T-helper 2 cell treated with Interferon-gamma antibody and Interleukin-4, amounts not matched to agents 100 ng/mL and 5 ng/mL, for 36 hours (primary cell): Measurements from ENCODE around the gene MPZL1. TPM values are rescaled to one million over a fixed set of nuclear protein-coding genes. Genes with fewer than 3 reads are reported as not detected.

Experiments
- intact Hi-C: fragments of 100-400 bp; cut with micrococcal nuclease; formaldehyde crosslinking; loops from one replicate; pipeline ENCODE4 v1.15.1; 2023
- total RNA-seq: library from RNA; stranded (reverse); gene quantifications from 2 replicates; pipeline ENCODE4 v1.2.3, GENCODE V29; 2022

MPZL1 gene
- total RNA-seq, 1 donor from 2014 or later: 17.0 TPM

DNA sequence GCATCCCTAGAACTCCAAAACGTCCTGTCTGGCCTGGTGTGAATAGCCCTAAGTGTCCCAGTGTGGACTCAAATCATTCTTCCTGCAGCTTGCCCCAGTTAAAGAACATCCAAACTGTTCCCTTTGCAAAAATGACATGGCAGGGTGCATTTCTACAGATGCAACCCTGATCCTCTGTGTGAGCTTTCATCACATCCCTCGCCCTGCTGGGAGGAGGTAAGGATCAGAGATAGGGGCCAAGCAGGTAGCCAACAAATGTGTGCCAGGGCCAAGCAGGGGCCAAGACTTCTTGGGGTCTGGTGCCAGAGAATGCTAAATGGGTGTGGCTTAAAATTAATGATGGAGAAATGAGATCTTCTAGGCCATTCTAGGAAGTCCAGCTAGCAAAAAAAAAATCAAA is 27.1 kb upstream of the MPZL1 start:
- intact Hi-C loops: no loop called here

DNA sequence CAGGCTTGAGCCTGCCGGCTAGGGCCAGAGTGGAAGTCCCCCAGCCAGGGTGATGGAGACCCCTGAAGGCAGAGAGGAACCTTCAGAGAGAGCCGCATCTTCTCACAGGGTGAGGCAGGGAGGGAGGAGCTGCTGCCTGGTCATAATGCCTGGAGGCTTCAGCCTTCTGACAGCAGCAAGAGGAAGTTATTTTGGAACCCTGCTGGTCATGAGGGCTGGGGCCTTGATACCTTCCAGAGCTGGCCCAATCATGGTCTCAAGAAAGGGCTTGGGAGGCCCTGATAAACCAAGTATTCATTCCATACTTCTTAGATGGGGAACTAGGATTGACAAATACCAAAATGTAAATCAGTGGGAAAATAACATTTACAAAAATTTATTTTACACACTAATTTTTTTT is 26.6 kb upstream of the MPZL1 start:
- intact Hi-C loops: no loop called here

DNA sequence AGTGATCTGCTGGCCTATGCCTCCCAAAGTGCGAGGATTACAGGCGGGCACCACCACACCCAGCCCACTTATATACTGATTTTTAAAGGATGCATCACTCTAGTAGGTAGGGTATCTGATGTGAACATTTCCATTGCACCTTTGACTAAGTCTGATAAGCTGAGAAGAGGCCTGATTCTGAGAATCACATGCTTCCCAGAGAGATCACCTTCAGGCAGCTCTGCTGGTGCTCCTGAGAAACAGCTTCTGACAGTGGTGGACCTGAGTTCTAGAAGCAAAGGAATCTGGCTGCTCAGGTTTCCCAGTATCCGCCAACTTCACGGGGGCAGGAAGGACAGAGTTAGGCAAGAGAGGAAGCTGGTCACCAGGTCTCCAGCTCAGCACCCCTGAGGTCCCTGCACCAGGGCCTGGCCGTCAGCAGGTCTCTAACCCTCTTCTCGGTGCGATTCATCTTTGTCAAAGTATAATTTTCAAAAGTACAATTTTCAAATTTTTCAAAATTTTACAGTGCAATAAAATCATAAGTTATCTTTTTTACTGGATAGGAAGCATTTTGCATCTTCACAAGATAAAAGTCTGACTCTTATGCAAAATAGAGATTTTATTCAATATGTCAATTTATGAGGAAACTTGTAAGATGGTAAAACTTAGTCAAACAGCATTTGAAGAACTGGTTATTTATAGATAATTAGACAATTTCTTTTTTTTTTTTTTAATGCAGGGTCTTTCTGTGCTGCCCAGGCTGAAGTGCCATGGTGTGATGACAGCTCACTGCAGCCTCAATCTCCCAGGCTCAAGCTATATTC is 25.8 kb upstream of the MPZL1 start:
- intact Hi-C loops: no loop called here

DNA sequence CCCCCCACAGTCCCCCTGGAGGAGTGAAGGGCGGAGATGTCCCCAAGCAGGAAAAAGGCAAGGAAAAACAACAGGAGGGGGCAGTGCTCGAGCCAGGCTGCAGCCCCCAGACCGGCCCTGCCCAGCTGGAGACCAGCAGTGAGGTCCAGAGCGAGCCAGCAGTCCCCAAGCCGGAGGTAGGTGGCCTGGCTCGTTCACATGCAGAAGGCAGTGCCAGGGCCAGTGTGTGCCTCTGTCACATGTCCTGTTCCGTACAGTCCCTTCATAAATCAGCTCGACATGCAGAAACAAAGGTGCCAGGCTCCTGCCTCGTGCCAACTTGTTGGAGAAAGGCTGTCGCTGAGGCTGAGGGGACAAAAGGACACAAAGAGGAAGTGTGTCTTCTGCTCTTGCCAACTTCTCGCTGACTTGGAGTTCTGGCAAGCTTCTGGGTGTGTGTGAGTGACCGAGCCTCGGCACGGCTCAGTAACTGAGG is 24.1 kb upstream of the MPZL1 start:
- intact Hi-C loops: no loop called here

DNA sequence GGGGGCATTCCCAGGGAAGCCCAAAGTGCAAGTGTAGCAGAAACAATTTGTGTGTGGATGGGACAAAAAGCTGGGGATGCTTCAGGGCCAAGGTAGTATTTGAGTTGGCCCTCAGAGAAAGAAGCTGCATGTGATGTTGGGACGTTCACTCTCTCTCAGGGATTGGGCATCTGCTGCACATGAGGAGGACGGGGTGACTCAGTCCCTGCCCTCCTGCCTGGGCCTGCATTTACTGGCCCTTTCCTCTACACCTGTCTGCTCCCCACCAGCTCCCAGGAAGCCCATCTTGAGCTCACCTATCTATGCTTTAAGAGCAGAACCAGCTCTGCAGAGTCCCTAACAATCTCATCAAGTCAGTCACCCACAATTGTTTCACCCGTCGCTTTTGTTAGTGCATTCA is 23.5 kb upstream of the MPZL1 start:
- intact Hi-C loops: no loop called here

DNA sequence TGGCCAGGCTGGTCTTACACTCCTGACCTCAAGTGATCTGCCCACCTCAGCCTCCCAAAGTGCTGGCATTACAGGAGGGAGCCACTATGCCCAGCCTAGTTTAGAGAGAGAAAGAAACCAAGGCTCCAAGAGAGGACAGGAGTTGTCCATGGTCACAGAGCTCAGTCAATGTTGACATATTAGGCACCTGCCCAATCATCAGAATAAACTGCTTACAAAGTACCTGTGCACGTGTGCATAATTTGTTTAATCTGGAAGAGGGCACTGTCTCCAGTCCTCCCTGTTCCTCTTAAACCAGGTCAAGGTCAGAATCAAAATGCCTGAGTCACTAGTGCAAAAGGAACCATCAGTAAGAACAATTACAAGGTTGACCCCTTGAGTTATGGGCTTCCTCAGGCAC is 20.3 kb upstream of the MPZL1 start:
- intact Hi-C loops: no loop called here

DNA sequence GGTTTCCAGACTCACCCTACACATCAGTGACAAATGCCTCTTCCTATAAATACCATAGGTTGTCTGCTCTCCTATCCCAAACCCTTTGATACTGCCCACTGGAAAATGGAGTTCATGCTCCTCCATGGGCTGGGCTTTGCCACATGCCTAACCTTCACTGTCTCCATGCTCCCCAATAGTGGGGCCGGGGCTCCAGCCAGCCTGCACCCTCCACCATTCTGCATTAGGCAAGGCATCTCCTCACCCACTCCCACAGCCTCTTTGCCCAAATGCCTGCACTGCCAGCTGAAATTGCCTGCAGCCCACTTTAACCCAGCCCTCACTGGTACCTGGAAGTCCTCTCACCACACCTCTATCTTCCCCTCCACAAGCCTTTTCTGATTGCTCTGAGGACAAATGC is 18.2 kb upstream of the MPZL1 start:
- intact Hi-C loops: no loop called here

DNA sequence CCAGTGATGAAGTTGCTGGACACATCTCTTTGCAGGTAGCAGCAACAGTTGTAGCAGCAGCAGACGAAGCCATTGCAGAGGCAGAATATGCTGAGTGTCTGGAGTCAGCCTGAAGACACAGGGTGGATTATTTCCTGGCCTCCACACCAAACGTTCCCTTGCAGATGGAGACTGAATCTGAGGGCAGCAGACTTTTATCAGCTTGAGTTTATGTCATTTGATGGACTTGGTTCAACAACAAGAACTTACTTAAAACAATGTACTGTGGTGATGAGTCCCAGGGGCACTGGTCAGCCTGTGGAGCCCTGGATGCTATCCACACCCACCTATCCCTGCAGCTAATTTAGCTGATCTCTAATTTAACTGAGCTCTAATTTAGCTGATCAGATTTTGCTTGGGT is 17.1 kb upstream of the MPZL1 start:
- intact Hi-C loops: no loop called here

DNA sequence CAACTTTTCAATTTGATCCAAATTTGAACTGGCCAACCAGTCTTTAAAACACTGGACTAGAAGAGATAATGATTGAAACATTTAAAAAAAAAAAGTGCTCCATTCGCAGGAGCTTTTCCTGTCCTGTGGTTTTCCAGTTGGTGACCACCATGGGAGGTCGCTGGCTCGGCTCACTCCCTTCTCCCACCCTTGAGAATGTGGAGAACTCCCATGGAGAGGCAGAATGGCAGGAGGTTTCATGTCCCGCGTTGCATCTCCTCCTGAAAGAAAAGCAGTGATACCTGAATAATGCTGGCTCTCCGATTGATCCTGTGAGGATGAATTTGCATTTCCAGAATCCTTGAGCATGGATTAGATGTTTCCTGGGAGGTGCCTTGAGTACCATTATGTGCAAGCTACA is 16.5 kb upstream of the MPZL1 start:
- intact Hi-C loops: no loop called here

DNA sequence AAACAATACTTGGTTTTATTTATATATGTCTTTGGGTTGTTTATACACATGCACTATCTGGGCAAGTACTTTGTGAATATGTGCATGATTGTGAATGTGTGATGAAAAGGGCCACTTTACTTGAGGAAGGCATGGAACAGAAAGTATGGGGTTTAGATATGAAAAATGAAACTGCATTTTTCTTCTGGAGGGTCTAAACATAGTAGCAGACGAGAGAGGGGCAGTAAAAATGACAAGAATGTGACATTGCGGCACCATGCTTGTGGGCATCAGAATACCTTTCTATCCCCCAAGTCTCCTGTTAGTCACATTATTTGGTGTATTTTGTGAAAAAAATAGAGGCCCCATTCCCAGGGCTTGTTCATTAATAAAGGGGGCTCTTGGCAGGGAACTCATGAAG is 15.4 kb upstream of the MPZL1 start:
- intact Hi-C loops: no loop called here

DNA sequence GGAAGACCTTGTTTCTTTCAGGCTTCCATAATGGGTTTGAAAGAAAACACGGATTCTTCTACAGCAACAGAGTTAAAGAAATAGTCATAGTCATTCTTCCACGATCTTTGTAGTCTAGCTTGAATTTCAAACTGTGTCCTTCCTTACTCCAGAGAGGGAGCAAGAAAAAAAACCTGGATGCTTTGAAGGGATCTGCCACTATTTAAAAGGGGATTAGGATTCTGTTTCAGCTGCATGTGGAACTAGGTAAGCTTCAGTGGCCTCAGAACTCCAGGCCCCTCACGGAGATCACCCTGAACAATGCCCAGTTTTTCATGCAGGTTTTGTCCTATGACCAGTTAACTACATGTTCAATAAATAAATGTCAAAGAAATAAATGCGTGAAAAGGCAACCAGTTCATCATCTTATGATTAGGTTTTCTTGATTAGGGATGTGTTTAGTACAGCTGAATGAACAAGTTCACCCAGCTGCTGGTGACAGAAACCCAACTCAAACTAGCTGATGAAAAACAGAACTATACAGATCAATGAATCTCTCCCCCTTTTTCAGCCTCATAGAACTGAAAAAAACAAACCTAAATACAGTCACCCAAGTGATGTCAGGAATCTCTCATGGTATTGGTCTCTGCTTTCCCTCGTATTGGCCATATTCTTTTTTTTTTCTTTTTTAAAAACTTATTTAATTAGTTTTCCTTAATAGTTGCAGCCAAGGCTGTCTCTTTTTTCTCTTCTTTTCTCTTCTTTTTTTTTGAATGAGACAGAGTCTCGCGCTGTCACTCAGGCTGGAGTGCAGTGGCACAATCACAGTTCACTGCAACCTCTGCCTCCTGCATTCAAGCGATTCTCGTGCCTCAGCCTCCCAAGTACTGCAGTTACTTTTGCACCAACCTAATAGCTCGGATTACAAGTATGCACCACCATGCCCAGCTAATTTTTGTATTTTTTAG is 14.6 kb upstream of the MPZL1 start:
- intact Hi-C loops: no loop called here

DNA sequence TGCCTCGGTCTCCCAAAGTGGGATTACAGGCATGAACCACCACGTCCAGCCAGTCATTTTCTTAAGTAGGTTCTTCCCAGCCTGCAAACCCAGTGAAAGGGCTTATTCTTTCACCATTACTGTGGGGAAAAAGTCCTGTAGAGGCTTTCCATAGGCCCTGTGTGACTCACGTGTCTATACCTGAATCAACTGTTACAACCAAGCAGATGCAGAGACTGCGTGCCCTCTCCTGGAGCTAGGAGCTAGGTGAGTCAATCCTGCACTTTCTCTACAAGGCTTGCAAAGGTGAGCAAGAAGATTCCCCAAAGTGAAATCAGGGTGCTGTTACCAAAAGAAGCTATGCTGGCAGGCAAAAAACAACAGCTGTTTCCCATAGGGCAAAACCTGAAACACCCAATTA is 13.8 kb upstream of the MPZL1 start:
- intact Hi-C loops: no loop called here

DNA sequence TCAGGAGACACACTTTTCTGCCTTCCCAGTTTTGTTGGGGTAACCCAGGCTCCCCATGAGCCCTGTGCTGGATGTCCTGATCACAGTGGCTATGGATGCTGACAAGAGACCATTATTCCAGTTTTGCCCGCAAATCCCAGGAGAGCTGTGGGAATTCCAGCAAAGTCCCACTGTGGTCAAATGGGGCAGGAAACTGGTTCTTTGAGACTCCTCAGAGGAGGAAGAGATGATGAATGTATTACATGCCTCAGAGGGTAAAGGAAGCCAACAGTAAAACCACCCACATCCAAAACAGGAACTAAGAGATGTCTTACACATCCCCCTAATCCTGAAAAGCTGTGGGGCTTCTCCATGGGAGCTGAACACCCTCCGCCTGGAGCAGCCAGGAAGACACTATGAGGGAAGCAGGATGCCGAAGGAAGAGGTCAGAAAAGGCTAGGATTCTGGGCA is 12.8 kb upstream of the MPZL1 start:
- intact Hi-C loops: no loop called here

DNA sequence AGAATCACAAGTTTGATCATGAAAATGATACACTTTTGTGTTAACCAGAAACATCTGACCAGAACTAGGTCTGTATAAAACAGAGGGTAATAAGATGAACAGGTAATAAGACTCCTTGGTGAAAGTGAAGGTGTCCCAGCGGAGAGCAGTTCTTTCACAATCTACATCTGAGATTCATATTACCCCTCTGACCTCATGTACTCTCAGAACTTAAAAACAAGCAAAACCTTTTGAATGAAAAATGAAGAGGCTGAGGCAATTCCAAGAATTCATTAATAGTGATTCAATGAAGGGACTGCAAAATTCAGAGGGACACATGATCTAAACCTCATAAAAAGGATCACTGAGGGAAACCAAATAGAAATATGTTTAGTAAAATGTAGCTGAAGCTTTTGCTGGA is 10.9 kb upstream of the MPZL1 start:
- intact Hi-C loops: loop anchor here (10.0 kb wide), 1 partner anchor 256 kb away; no protein-coding TSS in a partner anchor

DNA sequence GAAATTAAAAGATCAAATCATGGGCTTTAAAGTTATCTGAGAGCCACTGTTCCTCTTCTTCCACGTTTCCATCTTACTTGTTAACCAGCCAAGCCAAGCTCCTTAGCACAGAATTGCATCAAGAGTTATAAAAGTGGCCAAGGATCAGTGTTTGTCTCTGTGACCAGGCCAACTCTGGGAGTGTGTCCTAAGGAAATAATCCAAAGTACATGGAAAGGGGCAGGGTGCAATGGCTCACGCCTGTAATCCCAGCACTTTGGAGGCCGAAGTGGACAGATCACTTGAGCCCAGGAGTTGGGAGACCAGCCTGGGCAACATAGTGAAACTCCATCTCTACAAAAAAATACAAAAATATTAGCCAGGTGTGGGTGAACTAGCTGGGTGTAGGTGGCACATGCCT is 10.0 kb upstream of the MPZL1 start:
- intact Hi-C loops: loop anchor here (10.0 kb wide), 1 partner anchor 257 kb away; no protein-coding TSS in a partner anchor

DNA sequence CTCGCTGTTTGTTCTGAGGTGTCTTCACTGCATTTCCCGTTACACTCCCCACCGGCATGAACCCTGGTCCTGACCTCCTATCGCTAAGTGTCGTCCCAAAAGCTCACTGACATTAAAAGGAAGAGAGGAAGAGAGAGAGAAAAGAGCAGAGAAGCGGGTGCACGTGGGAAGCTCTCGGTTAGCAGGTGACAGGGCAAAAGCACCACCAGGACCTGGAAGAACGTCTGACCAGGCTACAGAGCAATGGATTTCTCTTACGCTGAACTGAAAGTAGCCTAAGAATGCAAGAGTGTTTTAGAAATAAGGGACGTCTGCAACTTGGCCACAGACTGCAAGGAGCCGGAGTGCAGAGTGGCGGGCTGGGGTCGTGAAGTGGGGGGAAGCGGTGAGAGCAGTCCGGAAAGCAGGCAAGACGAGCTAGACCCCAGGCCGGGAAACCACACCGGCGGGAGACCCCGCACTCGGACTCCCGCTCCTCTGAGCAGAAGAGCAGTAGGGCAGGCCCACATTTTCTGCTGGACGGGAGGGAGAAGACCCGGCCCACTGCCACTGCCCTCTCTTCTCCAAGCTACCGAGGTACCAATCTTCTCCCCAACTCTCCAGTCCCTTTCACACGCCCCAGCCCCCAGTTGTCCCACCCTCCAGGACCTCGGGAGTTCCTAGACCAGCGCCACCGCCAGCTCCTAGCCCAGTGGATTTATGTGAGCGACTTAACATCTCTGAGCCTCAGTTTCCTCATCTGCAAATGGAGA is 8.3 kb upstream of the MPZL1 start:
- intact Hi-C loops: loop anchor here (1.0 to 10.0 kb wide), 4 partner anchors 9 to 259 kb away; partner anchors contain the start of gene CREG1

DNA sequence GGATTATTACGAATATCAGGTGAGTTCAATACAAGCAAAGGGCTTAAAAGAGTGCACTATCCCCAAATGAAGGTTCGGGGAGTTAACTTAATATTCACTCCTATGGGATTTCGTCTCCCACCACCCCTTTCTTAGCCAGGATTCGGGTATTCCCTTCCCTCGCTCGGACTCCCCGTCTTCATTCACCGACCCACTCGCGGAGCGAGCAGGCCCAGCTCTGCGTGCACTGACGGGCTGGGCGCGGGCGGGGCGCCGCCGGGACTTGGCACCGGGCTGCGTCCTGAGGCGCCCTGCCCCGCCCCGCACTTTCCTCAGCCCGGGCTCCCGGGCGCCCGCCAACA is 7.7 kb upstream of the MPZL1 start:
- intact Hi-C loops: loop anchor here (1.0 to 10.0 kb wide), 4 partner anchors 8 to 259 kb away; partner anchors contain the start of gene CREG1

DNA sequence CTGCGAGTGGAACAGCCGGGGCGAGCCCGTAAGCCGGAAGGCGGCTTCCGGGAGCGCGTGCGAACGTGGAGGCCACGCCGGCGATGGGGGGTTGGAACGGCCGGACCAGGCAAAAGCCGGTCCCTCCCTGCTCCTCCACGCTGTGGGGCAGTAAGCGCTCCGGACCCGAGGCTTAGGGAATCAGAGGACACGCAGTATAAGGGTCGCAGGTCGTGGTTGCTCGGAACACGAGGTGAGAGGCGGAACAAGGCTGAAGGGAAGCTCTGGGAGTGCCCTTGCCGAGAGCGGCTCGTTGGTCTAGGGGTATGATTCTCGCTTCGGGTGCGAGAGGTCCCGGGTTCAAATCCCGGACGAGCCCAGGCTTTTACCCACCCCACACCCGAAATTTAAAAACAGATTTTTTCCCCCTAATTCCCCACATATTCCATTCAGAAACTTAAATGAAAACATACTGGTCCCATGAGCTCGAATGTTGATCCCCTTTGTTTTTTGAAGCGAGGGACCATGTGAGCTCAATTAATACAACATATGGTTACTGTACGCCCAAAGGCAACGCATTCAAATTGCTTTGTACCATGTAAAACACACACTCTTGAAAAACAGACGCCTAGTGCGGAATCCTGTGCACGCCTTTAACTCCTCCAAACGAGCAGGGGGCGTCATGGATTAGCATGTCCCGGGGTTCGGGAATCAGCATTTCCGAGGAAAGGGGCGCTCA is 7.2 kb upstream of the MPZL1 start:
- intact Hi-C loops: loop anchor here (1.0 to 10.0 kb wide), 9 partner anchors 8 to 494 kb away; partner anchors contain the start of genes CREG1, DCAF6 and POU2F1

DNA sequence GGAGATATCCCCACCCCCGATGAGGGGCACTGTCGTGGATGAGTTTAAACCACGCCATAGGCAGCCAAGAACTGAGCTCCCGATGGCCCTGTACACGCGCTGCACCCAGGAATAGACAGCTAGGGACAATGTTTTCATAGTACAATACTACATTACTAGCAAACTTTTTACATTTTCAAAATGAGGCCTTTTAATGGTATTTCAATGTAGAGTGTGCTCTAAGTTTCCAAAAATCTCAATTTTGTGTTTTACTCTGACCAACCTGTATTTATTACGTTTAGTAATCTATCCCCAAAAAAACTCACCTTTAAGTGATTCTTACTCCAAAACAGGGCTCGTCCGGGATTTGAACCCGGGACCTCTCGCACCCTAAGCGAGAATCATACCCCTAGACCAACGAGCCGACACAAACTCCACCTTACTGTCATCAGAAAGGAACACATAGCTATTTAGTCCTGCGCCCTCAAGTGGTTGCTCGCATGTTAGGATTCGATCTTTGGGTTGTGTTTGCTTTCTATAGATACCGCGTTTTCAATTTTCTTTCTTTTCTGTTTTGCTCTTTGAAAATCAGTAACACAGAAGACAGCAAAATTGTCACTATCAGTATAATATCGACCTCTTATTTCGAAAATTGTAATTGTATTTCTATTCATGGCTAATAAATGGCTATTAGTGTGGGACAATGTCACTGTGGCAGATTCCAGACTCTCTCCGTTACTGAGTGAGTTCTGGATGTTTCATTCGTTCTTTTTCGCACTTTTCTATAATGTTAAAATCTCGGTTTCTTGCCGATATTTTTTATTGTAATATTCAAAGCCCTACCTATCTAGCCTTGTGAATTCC is 6.4 kb upstream of the MPZL1 start:
- intact Hi-C loops: loop anchor here (1.0 to 10.0 kb wide), 8 partner anchors 87 to 495 kb away; partner anchors contain the start of genes CREG1, DCAF6 and POU2F1

DNA sequence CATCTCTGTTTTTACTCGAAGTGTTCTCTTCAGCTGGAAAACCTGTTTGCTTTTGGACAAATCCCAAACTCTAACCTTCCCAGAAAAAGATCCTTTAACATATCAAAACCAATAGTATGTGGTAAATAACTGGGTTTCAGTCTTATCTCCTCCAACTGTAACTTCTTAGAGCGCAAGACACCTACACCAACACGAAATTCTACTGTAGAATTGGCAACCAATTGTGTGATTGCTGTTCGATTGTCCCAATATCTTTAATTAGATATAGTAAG is 5.8 kb upstream of the MPZL1 start:
- intact Hi-C loops: loop anchor here (1.0 to 10.0 kb wide), 8 partner anchors 87 to 496 kb away; partner anchors contain the start of genes CREG1, DCAF6 and POU2F1
